ENCODE measurements around the gene BORA. TPM values are rescaled to one million over a fixed set of nuclear protein-coding genes. Genes with fewer than 3 reads are reported as not detected.

Gene BORA
- 13.8 TPM for polyA plus RNA-seq (2012; ENCODE audit: missing spikeins)

GRCh38 chr13:72727417-72728289 lies at the start of gene BORA, which contains the start of gene MZT1:
BORA (plus strand) TSS chr13:72727923; CDS start chr13:72728941, 1,018 bp downstream.
MZT1 (minus strand) TSS chr13:72727629; CDS start chr13:72727602, 27 bp downstream.
- peak; percentile 72 for DNase-seq (ENCODE audit: insufficient read length)
- peak; percentile 100 for FAIRE-seq
- TF ChIP-seq POLR2A (IDR thresholded peaks at IDR 0.05; ENCODE audit: low read depth, low read length) (peak; percentile 92), POLR2AphosphoS5 (IDR thresholded peaks at IDR 0.05; ENCODE audit: low read depth, low read length) (peak; percentile 88), TAF1 (IDR thresholded peaks at IDR 0.05; ENCODE audit: borderline replicate concordance, low read depth, low read length) (peak; percentile 55; the same call in 1 of the 2 replicates)

GRCh38 chr13:72678312-72678711 lies 49.4 kb upstream of the BORA start:
- FAIRE-seq: no peak
- TF ChIP-seq TAF1 (IDR thresholded peaks at IDR 0.05; ENCODE audit: borderline replicate concordance, low read depth, low read length) (no peak), POLR2AphosphoS5 (IDR thresholded peaks at IDR 0.05; ENCODE audit: low read depth, low read length) (no peak), POLR2A (IDR thresholded peaks at IDR 0.05; ENCODE audit: low read depth, low read length) (no peak)
- no peak for DNase-seq (ENCODE audit: insufficient read length)

- FAIRE-seq (no peak), DNase-seq (ENCODE audit: insufficient read length) (no peak)
- TF ChIP-seq POLR2AphosphoS5 (IDR thresholded peaks at IDR 0.05; ENCODE audit: low read depth, low read length): no peak
Measured at GRCh38 chr13:72680353-72680752, 47.4 kb upstream of the BORA start.

GRCh38 chr13:72686766-72687165 lies 41.0 kb upstream of the BORA start:
- FAIRE-seq (no peak), DNase-seq (ENCODE audit: insufficient read length) (no peak)
- TF ChIP-seq POLR2AphosphoS5 (IDR thresholded peaks at IDR 0.05; ENCODE audit: low read depth, low read length) (no peak), POLR2A (IDR thresholded peaks at IDR 0.05; ENCODE audit: low read depth, low read length) (no peak), TAF1 (IDR thresholded peaks at IDR 0.05; ENCODE audit: borderline replicate concordance, low read depth, low read length) (no peak)

GRCh38 chr13:72689181-72689696 lies 38.5 kb upstream of the BORA start:
- FAIRE-seq (no peak), DNase-seq (ENCODE audit: insufficient read length) (no peak)
- no peak for TF ChIP-seq POLR2A (IDR thresholded peaks at IDR 0.05; ENCODE audit: low read depth, low read length)
- TF ChIP-seq TAF1 (IDR thresholded peaks at IDR 0.05; ENCODE audit: borderline replicate concordance, low read depth, low read length): no peak
- no peak for TF ChIP-seq POLR2AphosphoS5 (IDR thresholded peaks at IDR 0.05; ENCODE audit: low read depth, low read length)

GRCh38 chr13:72692884-72693514 lies 34.7 kb upstream of the BORA start:
- FAIRE-seq (no peak), DNase-seq (ENCODE audit: insufficient read length) (no peak)
- TF ChIP-seq TAF1 (IDR thresholded peaks at IDR 0.05; ENCODE audit: borderline replicate concordance, low read depth, low read length): no peak
- no peak for TF ChIP-seq POLR2A (IDR thresholded peaks at IDR 0.05; ENCODE audit: low read depth, low read length)
- TF ChIP-seq POLR2AphosphoS5 (IDR thresholded peaks at IDR 0.05; ENCODE audit: low read depth, low read length): no peak

- TF ChIP-seq POLR2AphosphoS5 (IDR thresholded peaks at IDR 0.05; ENCODE audit: low read depth, low read length) (no peak), TAF1 (IDR thresholded peaks at IDR 0.05; ENCODE audit: borderline replicate concordance, low read depth, low read length) (no peak), POLR2A (IDR thresholded peaks at IDR 0.05; ENCODE audit: low read depth, low read length) (no peak)
- no peak for DNase-seq (ENCODE audit: insufficient read length)
- no peak for FAIRE-seq
Measured at GRCh38 chr13:72693832-72694231, 33.9 kb upstream of the BORA start.

GRCh38 chr13:72694314-72694713 lies 33.4 kb upstream of the BORA start:
- FAIRE-seq (no peak), DNase-seq (ENCODE audit: insufficient read length) (no peak)
- no peak for TF ChIP-seq POLR2A (IDR thresholded peaks at IDR 0.05; ENCODE audit: low read depth, low read length)
- no peak for TF ChIP-seq TAF1 (IDR thresholded peaks at IDR 0.05; ENCODE audit: borderline replicate concordance, low read depth, low read length)
- TF ChIP-seq POLR2AphosphoS5 (IDR thresholded peaks at IDR 0.05; ENCODE audit: low read depth, low read length): no peak

- no peak for TF ChIP-seq POLR2A (IDR thresholded peaks at IDR 0.05; ENCODE audit: low read depth, low read length)
- TF ChIP-seq TAF1 (IDR thresholded peaks at IDR 0.05; ENCODE audit: borderline replicate concordance, low read depth, low read length): no peak
- TF ChIP-seq POLR2AphosphoS5 (IDR thresholded peaks at IDR 0.05; ENCODE audit: low read depth, low read length): no peak
- no peak for DNase-seq (ENCODE audit: insufficient read length)
- no peak for FAIRE-seq
Measured at GRCh38 chr13:72696579-72696978, 31.1 kb upstream of the BORA start.

GRCh38 chr13:72698164-72698563 lies 29.6 kb upstream of the BORA start:
- DNase-seq (ENCODE audit: insufficient read length): no peak
- TF ChIP-seq POLR2AphosphoS5 (IDR thresholded peaks at IDR 0.05; ENCODE audit: low read depth, low read length): no peak
- no peak for TF ChIP-seq TAF1 (IDR thresholded peaks at IDR 0.05; ENCODE audit: borderline replicate concordance, low read depth, low read length)
- TF ChIP-seq POLR2A (IDR thresholded peaks at IDR 0.05; ENCODE audit: low read depth, low read length): no peak
- no peak for FAIRE-seq

- TF ChIP-seq POLR2AphosphoS5 (IDR thresholded peaks at IDR 0.05; ENCODE audit: low read depth, low read length): no peak
- TF ChIP-seq TAF1 (IDR thresholded peaks at IDR 0.05; ENCODE audit: borderline replicate concordance, low read depth, low read length): no peak
- no peak for TF ChIP-seq POLR2A (IDR thresholded peaks at IDR 0.05; ENCODE audit: low read depth, low read length)
- DNase-seq (ENCODE audit: insufficient read length): no peak
- no peak for FAIRE-seq
Measured at GRCh38 chr13:72700509-72700908, 27.2 kb upstream of the BORA start.
